Skeletal muscle satellite cell (primary cell): Measurements from ENCODE around the gene APMAP.

Experiments used
- H3K27me3 ChIP-seq: 2 replicates; pipeline ENCODE4 v1.7.0; 2013; ENCODE audit warnings: low read length; ENCODE audit not compliant: control insufficient read depth, insufficient read depth
- H3K36me3 ChIP-seq: 2 replicates; pipeline ENCODE4 v1.7.0; 2013; ENCODE audit warnings: mild to moderate bottlenecking, control low read depth, low read length; ENCODE audit not compliant: insufficient read depth
- H3K4me1 ChIP-seq: 2 replicates; pipeline ENCODE4 v1.7.0; 2013; ENCODE audit warnings: low read length; ENCODE audit not compliant: control insufficient read depth, insufficient read depth
- H3K4me2 ChIP-seq: 2 replicates; pipeline ENCODE4 v1.7.0; 2013; ENCODE audit warnings: mild to moderate bottlenecking, low read length
- H3K4me3 ChIP-seq: 2 replicates; pipeline ENCODE4 v1.7.0; 2013; ENCODE audit warnings: low read length
- H3K9ac ChIP-seq: 2 replicates; pipeline ENCODE4 v1.7.0; 2013; ENCODE audit warnings: mild to moderate bottlenecking, low read depth, low read length, moderate library complexity
- H3K9me3 ChIP-seq: replicated peaks from 2 replicates; pipeline ENCODE4 v1.7.0; 2013; ENCODE audit warnings: mild to moderate bottlenecking, control low read depth, low read length

The APMAP gene

GRCh38 chr20:25033265-25033923 is 40.8 kb upstream of the APMAP start:
- no peak overlapping the region for H3K4me3 ChIP-seq
- peaks cover 38% of the 10 kb centered on the region for H3K27me3 ChIP-seq
- H3K36me3 ChIP-seq = no peaks in the 10 kb centered on the region
- H3K4me1 ChIP-seq = no peaks in the 10 kb centered on the region
- H3K4me2 ChIP-seq = no peak overlapping the region
- H3K9me3 ChIP-seq = no peaks in the 10 kb centered on the region
- H3K9ac ChIP-seq = no peak overlapping the region

GRCh38 chr20:25032478-25033264 is 40.1 kb upstream of the APMAP start:
- peaks cover 38% of the 10 kb centered on the region for H3K27me3 ChIP-seq
- no peaks in the 10 kb centered on the region for H3K4me1 ChIP-seq
- no peaks in the 10 kb centered on the region for H3K9me3 ChIP-seq
- no peak overlapping the region for H3K4me2 ChIP-seq
- H3K4me3 ChIP-seq = no peak overlapping the region
- no peak overlapping the region for H3K9ac ChIP-seq
- no peaks in the 10 kb centered on the region for H3K36me3 ChIP-seq

DNA sequence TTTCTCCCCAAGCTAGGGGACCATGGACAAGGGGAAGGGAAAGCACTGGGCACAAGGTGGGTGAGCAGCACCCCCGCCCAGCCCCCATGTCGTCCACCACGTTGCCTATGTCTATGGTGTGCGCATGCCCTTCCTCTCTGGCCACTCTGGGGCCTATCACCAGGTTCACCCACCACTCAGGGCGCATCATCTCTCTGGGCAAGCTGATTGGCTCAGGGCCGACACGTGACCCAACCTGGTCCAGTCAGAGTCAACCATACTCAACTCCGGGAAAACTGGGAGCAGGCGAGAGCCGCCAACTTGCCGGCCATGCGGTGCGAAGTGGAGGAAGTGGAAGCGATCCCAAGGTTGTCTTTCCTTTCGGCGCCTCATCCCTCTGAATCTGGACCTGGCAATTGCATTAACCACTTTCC is 39.5 kb upstream of the APMAP start:
- H3K9me3 ChIP-seq = no peaks in the 10 kb centered on the region
- H3K4me3 ChIP-seq = no peak overlapping the region
- H3K4me1 ChIP-seq = no peaks in the 10 kb centered on the region
- no peak overlapping the region for H3K9ac ChIP-seq
- no peak overlapping the region for H3K4me2 ChIP-seq
- no peaks in the 10 kb centered on the region for H3K36me3 ChIP-seq
- peaks cover 37% of the 10 kb centered on the region for H3K27me3 ChIP-seq

- H3K27me3 ChIP-seq = peaks cover 38% of the 10 kb centered on the region
- no peaks in the 10 kb centered on the region for H3K9me3 ChIP-seq
- no peak overlapping the region for H3K9ac ChIP-seq
- no peak overlapping the region for H3K4me2 ChIP-seq
- no peak overlapping the region for H3K4me3 ChIP-seq
- H3K36me3 ChIP-seq = no peaks in the 10 kb centered on the region
- H3K4me1 ChIP-seq = no peaks in the 10 kb centered on the region
Observed at GRCh38 chr20:25031241-25031640, 38.7 kb upstream of the APMAP start.

DNA sequence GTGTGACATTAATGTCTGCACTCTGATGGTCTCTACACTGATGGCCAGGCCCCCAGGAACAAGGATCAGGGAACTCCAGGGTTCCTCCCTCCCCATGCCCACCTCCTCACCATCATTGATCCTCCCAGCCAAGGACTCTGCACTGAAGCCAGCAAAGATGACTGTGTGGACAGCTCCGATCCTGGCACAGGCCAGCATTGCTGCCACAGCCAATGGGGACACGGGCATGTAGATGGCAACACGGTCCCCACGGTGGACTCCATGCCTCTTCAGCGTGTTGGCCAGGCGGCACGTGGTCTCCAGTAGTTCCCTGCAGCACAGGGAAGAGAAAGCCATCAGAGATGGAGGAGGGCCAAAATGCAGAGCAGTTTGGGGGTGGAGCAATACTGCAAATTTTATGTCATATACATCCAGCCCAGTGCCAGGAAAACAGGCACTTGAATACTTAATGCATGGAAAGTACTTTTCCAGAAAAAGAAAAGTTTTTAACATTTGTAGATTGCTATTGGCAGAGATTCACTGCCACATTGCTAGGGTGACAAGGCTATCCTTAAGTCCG is 38.2 kb upstream of the APMAP start:
- no peak overlapping the region for H3K9ac ChIP-seq
- no peaks in the 10 kb centered on the region for H3K36me3 ChIP-seq
- H3K4me3 ChIP-seq = no peak overlapping the region
- H3K27me3 ChIP-seq = peaks cover 40% of the 10 kb centered on the region
- H3K4me2 ChIP-seq = no peak overlapping the region
- no peaks in the 10 kb centered on the region for H3K4me1 ChIP-seq
- no peaks in the 10 kb centered on the region for H3K9me3 ChIP-seq

- Histone ChIP-seq H3K9me3 (no peaks in the 10 kb centered on the region), H3K4me3 (no peak overlapping the region), H3K27me3 (peaks cover 41% of the 10 kb centered on the region), H3K9ac (no peak overlapping the region), H3K36me3 (no peaks in the 10 kb centered on the region), H3K4me2 (no peak overlapping the region), H3K4me1 (no peaks in the 10 kb centered on the region)
Observed at GRCh38 chr20:25030007-25030648, 37.6 kb upstream of the APMAP start.

DNA sequence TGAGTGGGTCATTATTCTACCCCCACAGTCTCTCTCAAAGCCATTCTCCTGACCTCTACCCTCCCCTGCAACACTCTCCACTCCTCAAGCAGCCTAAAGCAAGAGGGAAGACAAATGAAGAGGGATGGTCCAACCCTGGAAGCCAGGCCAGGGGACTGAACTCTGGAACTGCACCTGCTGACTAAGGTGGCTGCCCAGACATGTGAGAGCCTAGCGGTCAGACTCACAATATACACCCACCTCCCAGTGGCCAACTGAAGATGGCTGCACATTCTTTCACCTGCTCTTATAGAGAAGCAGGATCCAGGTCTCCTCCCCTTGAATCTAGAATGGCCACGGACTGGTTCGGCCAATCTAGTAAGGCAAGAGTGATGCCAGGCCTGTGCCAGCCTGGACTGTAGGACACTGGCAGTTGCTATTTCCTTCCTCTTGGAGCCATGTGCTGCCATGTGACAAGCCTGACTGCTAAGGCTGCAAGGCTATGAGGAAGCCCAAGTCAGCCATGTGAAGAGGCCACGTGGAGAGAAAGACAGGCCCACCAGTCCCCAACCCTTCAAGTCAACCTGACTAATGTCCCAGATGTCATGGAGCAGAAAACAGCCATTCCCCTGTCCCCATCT is 33.5 kb upstream of the APMAP start:
- H3K4me3 ChIP-seq = no peak overlapping the region
- no peak overlapping the region for H3K4me2 ChIP-seq
- H3K4me1 ChIP-seq = no peaks in the 10 kb centered on the region
- peaks cover 23% of the 10 kb centered on the region for H3K27me3 ChIP-seq
- no peak overlapping the region for H3K9ac ChIP-seq
- no peaks in the 10 kb centered on the region for H3K36me3 ChIP-seq
- H3K9me3 ChIP-seq = no peaks in the 10 kb centered on the region

GRCh38 chr20:25025091-25025861 is 32.7 kb upstream of the APMAP start:
- no peaks in the 10 kb centered on the region for H3K4me1 ChIP-seq
- no peak overlapping the region for H3K4me2 ChIP-seq
- peaks cover 21% of the 10 kb centered on the region for H3K27me3 ChIP-seq
- H3K9ac ChIP-seq = no peak overlapping the region
- no peak overlapping the region for H3K4me3 ChIP-seq
- no peaks in the 10 kb centered on the region for H3K36me3 ChIP-seq
- no peaks in the 10 kb centered on the region for H3K9me3 ChIP-seq

GRCh38 chr20:25024171-25024570 is 31.6 kb upstream of the APMAP start:
- Histone ChIP-seq H3K9ac (no peak overlapping the region), H3K4me1 (no peaks in the 10 kb centered on the region), H3K27me3 (peaks cover 16% of the 10 kb centered on the region), H3K4me2 (no peak overlapping the region), H3K9me3 (no peaks in the 10 kb centered on the region), H3K4me3 (no peak overlapping the region), H3K36me3 (no peaks in the 10 kb centered on the region)

GRCh38 chr20:25023356-25023755 is 30.8 kb upstream of the APMAP start:
- no peak overlapping the region for H3K4me3 ChIP-seq
- H3K27me3 ChIP-seq = peaks cover 16% of the 10 kb centered on the region
- no peaks in the 10 kb centered on the region for H3K4me1 ChIP-seq
- no peak overlapping the region for H3K4me2 ChIP-seq
- no peaks in the 10 kb centered on the region for H3K36me3 ChIP-seq
- no peaks in the 10 kb centered on the region for H3K9me3 ChIP-seq
- no peak overlapping the region for H3K9ac ChIP-seq

DNA sequence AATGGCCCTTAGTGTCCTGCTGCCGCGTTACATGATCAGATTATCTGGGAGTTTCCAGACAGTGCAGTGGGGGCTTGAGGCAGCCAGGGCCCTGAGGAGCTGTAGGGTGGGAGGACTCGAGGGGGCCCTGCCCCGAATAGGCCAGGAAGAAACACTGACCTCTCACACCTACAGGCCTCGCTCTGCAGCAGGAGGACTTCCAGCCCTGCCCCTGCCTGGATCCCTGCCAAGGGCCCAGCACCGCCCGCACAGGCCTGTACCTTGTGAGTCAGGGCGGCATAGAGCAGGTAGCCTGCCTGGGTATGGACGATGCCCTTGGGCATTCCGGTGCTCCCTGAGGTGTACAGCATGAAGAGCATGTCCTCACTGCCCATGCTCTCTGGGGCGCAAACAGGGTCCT is 30.1 kb upstream of the APMAP start:
- no peak overlapping the region for H3K9ac ChIP-seq
- H3K4me2 ChIP-seq = no peak overlapping the region
- no peaks in the 10 kb centered on the region for H3K4me1 ChIP-seq
- H3K36me3 ChIP-seq = no peaks in the 10 kb centered on the region
- peaks cover 16% of the 10 kb centered on the region for H3K27me3 ChIP-seq
- no peak overlapping the region for H3K4me3 ChIP-seq
- H3K9me3 ChIP-seq = no peaks in the 10 kb centered on the region
